IMR-90 (cell line): ENCODE results near the gene TASOR.

Experiments used
- FOS ChIP-seq: fragments of 150-350 bp; IDR thresholded peaks from 2 replicates; pipeline ENCODE4 v1.6.1; 2016; ENCODE audit warnings: low read depth, low read length
- POLR2A ChIP-seq: IDR thresholded peaks from 2 replicates; pipeline ENCODE4 v1.6.1; 2012; ENCODE audit warnings: mild to moderate bottlenecking, low read depth, low read length
- SMC3 ChIP-seq: fragments of 150-350 bp; IDR thresholded peaks from 2 replicates; pipeline ENCODE4 v1.6.1; 2016; ENCODE audit warnings: low read depth, mild to moderate bottlenecking, antibody characterized with exemption, low read length, moderate library complexity
- TF ChIP-seq, protein P1 (sequence below): fragments of 150-350 bp; IDR thresholded peaks from 2 replicates; pipeline ENCODE4 v1.6.1; 2017; ENCODE audit warnings: mild to moderate bottlenecking, antibody characterized with exemption, low read length, low read depth
- TF ChIP-seq, protein P2 (sequence below): conservative IDR thresholded peaks from 2 replicates; pipeline ENCODE4 v1.5.1; 2012; ENCODE audit warnings: mild to moderate bottlenecking, low read depth, low read length, improper control_type of control experiment

DNA sequence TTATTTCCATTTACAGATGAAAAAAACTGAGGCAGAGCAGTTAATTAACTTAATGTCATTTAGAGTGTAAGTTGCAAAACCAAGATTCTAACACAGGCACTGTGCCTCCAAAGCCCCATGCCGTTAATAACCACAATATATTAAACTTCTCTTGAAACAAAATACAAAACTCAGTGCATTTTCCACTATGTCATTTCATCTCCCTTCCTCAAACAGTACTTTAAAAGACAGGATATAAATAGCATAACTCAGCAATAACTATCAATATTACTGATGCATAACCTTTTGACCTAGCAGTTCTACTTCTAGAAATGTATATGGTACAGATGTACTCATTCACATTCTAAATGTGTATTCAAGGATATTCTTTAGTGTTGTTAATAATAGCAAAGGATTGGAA is 5.1 kb upstream of the TASOR start:
- TF ChIP-seq, protein P1, sequence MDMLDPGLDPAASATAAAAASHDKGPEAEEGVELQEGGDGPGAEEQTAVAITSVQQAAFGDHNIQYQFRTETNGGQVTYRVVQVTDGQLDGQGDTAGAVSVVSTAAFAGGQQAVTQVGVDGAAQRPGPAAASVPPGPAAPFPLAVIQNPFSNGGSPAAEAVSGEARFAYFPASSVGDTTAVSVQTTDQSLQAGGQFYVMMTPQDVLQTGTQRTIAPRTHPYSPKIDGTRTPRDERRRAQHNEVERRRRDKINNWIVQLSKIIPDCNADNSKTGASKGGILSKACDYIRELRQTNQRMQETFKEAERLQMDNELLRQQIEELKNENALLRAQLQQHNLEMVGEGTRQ, result no peak
- TF ChIP-seq, protein P2, sequence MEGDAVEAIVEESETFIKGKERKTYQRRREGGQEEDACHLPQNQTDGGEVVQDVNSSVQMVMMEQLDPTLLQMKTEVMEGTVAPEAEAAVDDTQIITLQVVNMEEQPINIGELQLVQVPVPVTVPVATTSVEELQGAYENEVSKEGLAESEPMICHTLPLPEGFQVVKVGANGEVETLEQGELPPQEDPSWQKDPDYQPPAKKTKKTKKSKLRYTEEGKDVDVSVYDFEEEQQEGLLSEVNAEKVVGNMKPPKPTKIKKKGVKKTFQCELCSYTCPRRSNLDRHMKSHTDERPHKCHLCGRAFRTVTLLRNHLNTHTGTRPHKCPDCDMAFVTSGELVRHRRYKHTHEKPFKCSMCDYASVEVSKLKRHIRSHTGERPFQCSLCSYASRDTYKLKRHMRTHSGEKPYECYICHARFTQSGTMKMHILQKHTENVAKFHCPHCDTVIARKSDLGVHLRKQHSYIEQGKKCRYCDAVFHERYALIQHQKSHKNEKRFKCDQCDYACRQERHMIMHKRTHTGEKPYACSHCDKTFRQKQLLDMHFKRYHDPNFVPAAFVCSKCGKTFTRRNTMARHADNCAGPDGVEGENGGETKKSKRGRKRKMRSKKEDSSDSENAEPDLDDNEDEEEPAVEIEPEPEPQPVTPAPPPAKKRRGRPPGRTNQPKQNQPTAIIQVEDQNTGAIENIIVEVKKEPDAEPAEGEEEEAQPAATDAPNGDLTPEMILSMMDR, result no peak
- TF ChIP-seq SMC3 (no peak), POLR2A (no peak), FOS (no peak)
